Large intestine (tissue), 3 donors: ENCODE measurements around the gene DAB1. TPM values are rescaled to one million over a fixed set of nuclear protein-coding genes. Genes with fewer than 3 reads are reported as not detected.

ENCODE experiments used
- DNase-seq, 2 donors: peaks; one replicate each; pipeline versions ENCODE4 v3.0.0 to v3.0.0-alpha.2; 2013
- H3K27ac ChIP-seq: one replicate; pipeline ENCODE4 v1.5.1; 2013; ENCODE audit warnings: low read length
- H3K27me3 ChIP-seq: 2 replicates; pipeline ENCODE4 v1.6.1; 2013; ENCODE audit warnings: low read length; ENCODE audit not compliant: control insufficient read depth, insufficient read depth
- H3K36me3 ChIP-seq: 2 replicates; pipeline ENCODE4 v1.6.1; 2013; ENCODE audit warnings: low read length; ENCODE audit not compliant: control insufficient read depth, insufficient read depth
- H3K4me1 ChIP-seq: one replicate; pipeline ENCODE4 v1.6.1; 2013; ENCODE audit warnings: low read length; ENCODE audit not compliant: control insufficient read depth, insufficient read depth
- H3K4me3 ChIP-seq: one replicate; pipeline ENCODE4 v1.5.1; 2013; ENCODE audit warnings: low read length
- H3K9me3 ChIP-seq: one replicate; pipeline ENCODE4 v1.6.1; 2013; ENCODE audit warnings: mild to moderate bottlenecking, low read depth, low read length, moderate library complexity; ENCODE audit not compliant: control insufficient read depth
- WGBS: methylation state at CpG from one replicate; pipeline ENCODE4 v1.1.5; 2013; ENCODE audit warnings: low lambda C conversion rate; ENCODE audit not compliant: insufficient coverage; 5-methylcytosine and 5-hydroxymethylcytosine counted together
- polyA plus RNA-seq: library from polyadenylated mRNA; unstranded; fragments of 120-200 nt; gene quantifications from one replicate; pipeline ENCODE4 v1.2.1, GENCODE V29; 2013

Gene DAB1
- polyA plus RNA-seq, 1 donor, result 63.2 TPM

DNA sequence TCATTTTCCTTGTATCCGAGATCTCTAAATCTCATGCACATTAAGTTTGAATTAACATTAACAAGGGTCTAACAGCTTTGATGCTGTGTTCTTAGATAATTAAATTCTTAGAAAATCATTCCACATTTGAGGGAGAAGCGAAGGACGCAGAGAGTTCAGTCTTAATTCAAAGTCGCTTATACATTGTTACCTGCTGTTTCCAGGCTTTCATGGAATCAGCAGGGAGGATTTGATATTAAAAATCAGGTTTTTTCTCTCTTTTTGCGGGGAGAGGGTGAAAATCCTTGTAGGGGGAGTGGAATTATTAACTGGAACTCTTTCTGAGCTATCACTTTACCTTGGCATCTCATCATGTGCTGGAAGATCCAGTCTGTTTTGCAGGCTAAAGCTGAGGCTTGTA lies 27.7 kb upstream of the DAB1 start:
- Histone ChIP-seq H3K27ac (no peak overlapping the region), H3K4me3 (no peak overlapping the region), H3K9me3 (no peaks in the 10 kb centered on the region), H3K4me1 (peaks cover 3% of the 10 kb centered on the region), H3K36me3 (no peaks in the 10 kb centered on the region), H3K27me3 (no peaks in the 10 kb centered on the region)
- 84% methylated on average over 4 of the region's 5 CpGs for WGBS
- no peak for DNase-seq

GRCh38 chr1:57450981-57451380 lies 27.1 kb upstream of the DAB1 start:
- no peaks in the 10 kb centered on the region for H3K27me3 ChIP-seq
- no peak overlapping the region for H3K4me3 ChIP-seq
- no peak overlapping the region for H3K27ac ChIP-seq
- no peaks in the 10 kb centered on the region for H3K36me3 ChIP-seq
- 17% methylated on average over 2 of the region's 3 CpGs for WGBS
- H3K4me1 ChIP-seq, result peaks cover 3% of the 10 kb centered on the region
- peak in 1 of 2 donors; percentile 20 for DNase-seq
- H3K9me3 ChIP-seq, result no peaks in the 10 kb centered on the region

DNA sequence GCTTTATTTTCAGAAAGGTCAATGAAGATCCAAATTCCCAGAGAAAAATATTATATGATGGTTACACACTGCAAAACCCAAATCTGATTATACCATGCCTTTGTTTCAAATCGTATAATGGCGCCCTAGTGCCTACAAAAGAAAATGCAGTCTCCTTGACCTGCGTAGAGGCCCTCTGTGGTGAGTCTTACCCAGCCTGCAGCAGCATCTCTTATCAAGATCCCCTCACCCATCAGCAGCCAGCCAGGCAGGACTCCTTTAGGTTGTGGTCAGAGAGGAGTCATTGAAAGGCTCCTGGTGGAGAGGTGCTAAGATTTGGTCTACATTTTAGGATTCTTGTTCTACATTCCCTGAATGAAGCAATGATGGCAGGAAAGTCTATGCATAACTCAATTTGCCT lies 23.7 kb upstream of the DAB1 start:
- Histone ChIP-seq H3K27me3 (no peaks in the 10 kb centered on the region), H3K9me3 (no peaks in the 10 kb centered on the region), H3K27ac (no peak overlapping the region), H3K4me3 (no peak overlapping the region), H3K4me1 (peaks cover 3% of the 10 kb centered on the region), H3K36me3 (no peaks in the 10 kb centered on the region)
- no peak for DNase-seq
- WGBS, result no CpG with 5 or more reads among the region's 3 CpGs

- Histone ChIP-seq H3K36me3 (no peaks in the 10 kb centered on the region), H3K27ac (no peak overlapping the region), H3K27me3 (peaks cover 3% of the 10 kb centered on the region), H3K4me3 (no peak overlapping the region), H3K9me3 (no peaks in the 10 kb centered on the region), H3K4me1 (no peaks in the 10 kb centered on the region)
- no peak for DNase-seq
Measured at GRCh38 chr1:57443004-57443403, 19.1 kb upstream of the DAB1 start.

- H3K27me3 ChIP-seq, result peaks cover 3% of the 10 kb centered on the region
- 80% methylated on average over 1 of the region's 1 CpG for WGBS
Measured at GRCh38 chr1:57440096-57440495, 16.2 kb upstream of the DAB1 start.

DNA sequence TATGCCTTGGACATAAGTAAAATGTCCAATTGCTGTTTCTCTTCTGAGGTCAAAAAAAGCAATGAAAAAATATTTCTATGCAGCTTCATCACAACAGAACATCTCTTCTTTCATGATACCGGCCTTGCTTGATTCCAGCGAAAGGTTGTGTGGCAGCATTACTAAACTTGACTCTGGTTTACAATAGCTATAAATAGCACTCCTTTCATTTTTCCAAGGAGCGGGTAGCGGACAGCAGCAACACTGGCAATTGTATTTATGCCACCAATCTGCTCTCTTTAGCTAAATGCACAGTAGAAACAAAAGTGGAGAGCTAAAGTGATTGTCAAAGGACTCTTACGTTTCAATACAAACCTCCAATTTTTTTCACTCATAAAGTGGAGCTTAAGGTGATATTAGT lies 7.5 kb upstream of the DAB1 start:
- DNase-seq, result no peak
- no peaks in the 10 kb centered on the region for H3K4me1 ChIP-seq
- H3K27me3 ChIP-seq, result no peaks in the 10 kb centered on the region
- H3K27ac ChIP-seq, result no peak overlapping the region
- H3K36me3 ChIP-seq, result no peaks in the 10 kb centered on the region
- 100% methylated on average over 1 of the region's 5 CpGs for WGBS
- H3K9me3 ChIP-seq, result no peaks in the 10 kb centered on the region
- no peak overlapping the region for H3K4me3 ChIP-seq

More at GRCh38 chr1:57440096-57440495, 16.2 kb upstream of the DAB1 start:
- Histone ChIP-seq H3K4me1 (no peaks in the 10 kb centered on the region), H3K9me3 (no peaks in the 10 kb centered on the region), H3K27ac (no peak overlapping the region), H3K4me3 (no peak overlapping the region), H3K36me3 (no peaks in the 10 kb centered on the region)
- DNase-seq, result no peak

DNA sequence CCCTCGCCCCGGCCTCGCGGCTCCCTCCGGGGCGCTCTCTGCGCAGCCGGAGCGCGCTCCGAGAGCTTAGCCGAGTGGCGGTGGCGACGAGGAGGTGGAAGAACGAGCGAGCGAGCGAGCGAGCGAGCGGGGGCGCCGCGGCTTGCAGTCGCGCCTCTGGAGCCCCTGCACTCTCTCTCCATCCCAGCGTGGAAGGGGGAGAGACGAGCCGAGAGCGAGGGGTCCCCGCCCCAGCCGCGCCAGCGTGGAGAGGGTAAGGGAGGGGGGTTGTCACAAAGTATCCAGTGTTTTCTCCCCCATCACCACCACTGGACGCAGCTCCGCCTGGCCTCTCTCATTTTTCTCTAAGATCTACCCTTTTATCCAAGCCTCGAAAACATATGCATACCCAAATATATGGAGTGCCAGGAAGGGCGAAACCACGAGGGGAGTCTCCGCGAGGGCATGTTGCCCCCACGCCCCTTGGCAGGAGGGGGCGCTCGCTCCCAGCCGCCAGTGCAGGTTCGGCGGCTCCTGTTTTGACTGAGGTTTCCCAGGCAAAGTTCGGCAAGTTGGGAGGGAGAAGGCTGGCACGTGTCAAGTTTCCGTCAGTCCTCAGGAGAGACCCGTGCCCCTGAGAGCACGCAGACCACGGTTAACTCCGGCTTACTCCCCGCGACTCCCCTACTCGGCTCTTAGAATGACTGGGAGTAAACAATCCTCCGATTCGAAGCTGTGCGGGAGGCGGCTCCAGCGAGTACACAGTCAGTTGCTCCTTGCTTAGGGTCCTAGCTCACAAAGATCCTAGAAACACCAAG lies 569 bp upstream of the DAB1 start:
- DNase-seq, result peak in 1 of 2 donors; percentile 71
- no peak overlapping the region for H3K27ac ChIP-seq
- H3K27me3 ChIP-seq, result peaks cover 62% of the 10 kb centered on the region
- peaks cover 11% of the 10 kb centered on the region for H3K4me1 ChIP-seq
- no peaks in the 10 kb centered on the region for H3K36me3 ChIP-seq
- peaks cover 7% of the 10 kb centered on the region for H3K9me3 ChIP-seq
- peak overlapping the region; percentile 40 for H3K4me3 ChIP-seq
- no CpG with 5 or more reads among the region's 63 CpGs for WGBS

GRCh38 chr1:57423135-57423655 lies 665 bp downstream of the DAB1 start:
- H3K4me1 ChIP-seq, result peaks cover 11% of the 10 kb centered on the region
- 4% methylated on average over 10 of the region's 36 CpGs for WGBS
- H3K27ac ChIP-seq, result no peak overlapping the region
- no peaks in the 10 kb centered on the region for H3K36me3 ChIP-seq
- H3K27me3 ChIP-seq, result peaks cover 66% of the 10 kb centered on the region
- peaks cover 7% of the 10 kb centered on the region for H3K9me3 ChIP-seq
- peak overlapping the region; percentile 47 for H3K4me3 ChIP-seq
- DNase-seq, result no peak

DNA sequence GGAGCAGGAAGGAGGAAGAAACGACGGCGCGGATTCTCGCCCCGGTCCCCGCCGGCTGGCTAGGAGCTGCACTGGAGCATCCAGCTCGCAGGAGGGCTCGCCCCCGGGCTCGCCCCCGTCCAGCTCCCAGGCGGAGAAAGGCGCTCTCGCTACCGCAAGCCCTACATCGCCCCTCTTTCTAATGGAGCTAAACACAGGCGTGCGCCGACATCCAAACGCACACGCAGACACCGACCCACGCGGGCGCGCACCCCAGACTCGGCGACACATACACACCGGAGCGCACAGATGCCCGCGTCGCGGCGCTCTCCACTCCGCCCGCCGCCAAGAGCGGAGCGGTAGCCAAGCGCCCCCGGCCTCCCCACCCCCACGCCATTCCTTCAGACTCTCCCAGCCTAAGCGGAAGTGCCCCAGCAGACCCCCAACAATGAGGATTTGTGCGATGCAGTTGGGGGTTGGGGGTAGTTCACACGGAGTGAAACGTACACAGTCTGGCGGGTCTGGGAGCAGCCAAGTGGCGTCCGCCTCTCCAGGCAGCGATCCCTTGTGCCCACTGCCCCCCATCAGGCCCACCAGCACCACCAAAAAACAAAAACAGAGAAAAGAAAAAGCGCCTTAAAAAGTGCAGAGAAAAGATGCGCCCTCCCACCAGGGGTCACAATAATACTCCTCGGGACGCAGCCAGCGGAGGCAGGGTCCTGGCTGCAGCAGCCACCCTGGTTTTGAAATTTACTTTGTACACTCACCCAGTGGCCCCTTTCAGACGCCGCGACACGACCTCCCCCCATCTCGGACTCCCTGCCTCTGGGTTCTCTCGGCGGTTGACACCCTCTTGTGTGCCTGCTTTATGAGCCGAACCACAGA lies 1.4 kb downstream of the DAB1 start:
- Histone ChIP-seq H3K27ac (no peak overlapping the region), H3K36me3 (no peaks in the 10 kb centered on the region), H3K9me3 (peaks cover 7% of the 10 kb centered on the region), H3K4me1 (peaks cover 11% of the 10 kb centered on the region), H3K4me3 (peak overlapping the region; percentile 47), H3K27me3 (peaks cover 70% of the 10 kb centered on the region)
- WGBS, result no CpG with 5 or more reads among the region's 66 CpGs
- peak in 1 of 2 donors; percentile 62 for DNase-seq

- Histone ChIP-seq H3K27ac (no peak overlapping the region), H3K4me1 (peaks cover 11% of the 10 kb centered on the region), H3K4me3 (no peak overlapping the region), H3K9me3 (peaks cover 7% of the 10 kb centered on the region), H3K27me3 (peaks cover 70% of the 10 kb centered on the region), H3K36me3 (no peaks in the 10 kb centered on the region)
- WGBS, result 0% methylated on average over 3 of the region's 10 CpGs
- no peak for DNase-seq
Measured at GRCh38 chr1:57421806-57422205, 2.1 kb downstream of the DAB1 start.
